H1 (cell line): Measurements from ENCODE around the gene FBXW5.

Source experiments
- CBX8 ChIP-seq: fragments of 300-800, 300-1000 bp; sonication (generic); IDR thresholded peaks from 2 replicates; pipeline ENCODE4 v1.7.1; 2016; ENCODE audit warnings: low read depth, low read length, borderline replicate concordance
- CREB1 ChIP-seq: IDR thresholded peaks from 2 replicates; pipeline ENCODE4 v1.6.1; 2012; ENCODE audit warnings: inconsistent platforms
- GTF2F1 ChIP-seq: IDR thresholded peaks from 2 replicates; pipeline ENCODE4 v1.6.1; 2012; ENCODE audit warnings: low read depth, low read length, improper control_type of control experiment, borderline replicate concordance
- HDAC6 ChIP-seq: IDR thresholded peaks from one replicate; pipeline ENCODE4 v1.7.1; 2012; ENCODE audit warnings: low read depth, mild to moderate bottlenecking, inconsistent platforms, low read length, moderate library complexity
- RBBP5 ChIP-seq: IDR thresholded peaks from 2 replicates; pipeline ENCODE4 v1.7.1; 2012; ENCODE audit warnings: low read depth, mild to moderate bottlenecking, inconsistent platforms, low read length, moderate library complexity, borderline replicate concordance
- RXRA ChIP-seq: IDR thresholded peaks from 2 replicates; pipeline ENCODE4 v1.6.1; 2011; ENCODE audit warnings: low read depth, mild to moderate bottlenecking, low read length, moderate library complexity; ENCODE audit not compliant: insufficient read depth
- SP1 ChIP-seq: IDR thresholded peaks from 2 replicates; pipeline ENCODE4 v1.6.1; 2011; ENCODE audit warnings: low read depth, low read length
- TF ChIP-seq, protein P1 (sequence below), 3 experiments: IDR thresholded peaks; 1 replicate in 2 of 3; 2 replicates in 1 of 3; pipeline versions ENCODE4 v1.5.1 to v1.6.1; 2011; ENCODE audit warnings: low read length in 3 of 3, mild to moderate bottlenecking in 3 of 3, inconsistent platforms in 2 of 3, low read depth in 1 of 3, moderate library complexity in 1 of 3; ENCODE audit not compliant: insufficient read depth in 1 of 3; ENCODE audit errors: control extremely low read depth in 1 of 3

- TF ChIP-seq RBBP5 (no peak), RXRA (no peak), SP1 (no peak), CREB1 (no peak), CBX8 (no peak), HDAC6 (no peak), GTF2F1 (no peak)
- TF ChIP-seq, protein P1, sequence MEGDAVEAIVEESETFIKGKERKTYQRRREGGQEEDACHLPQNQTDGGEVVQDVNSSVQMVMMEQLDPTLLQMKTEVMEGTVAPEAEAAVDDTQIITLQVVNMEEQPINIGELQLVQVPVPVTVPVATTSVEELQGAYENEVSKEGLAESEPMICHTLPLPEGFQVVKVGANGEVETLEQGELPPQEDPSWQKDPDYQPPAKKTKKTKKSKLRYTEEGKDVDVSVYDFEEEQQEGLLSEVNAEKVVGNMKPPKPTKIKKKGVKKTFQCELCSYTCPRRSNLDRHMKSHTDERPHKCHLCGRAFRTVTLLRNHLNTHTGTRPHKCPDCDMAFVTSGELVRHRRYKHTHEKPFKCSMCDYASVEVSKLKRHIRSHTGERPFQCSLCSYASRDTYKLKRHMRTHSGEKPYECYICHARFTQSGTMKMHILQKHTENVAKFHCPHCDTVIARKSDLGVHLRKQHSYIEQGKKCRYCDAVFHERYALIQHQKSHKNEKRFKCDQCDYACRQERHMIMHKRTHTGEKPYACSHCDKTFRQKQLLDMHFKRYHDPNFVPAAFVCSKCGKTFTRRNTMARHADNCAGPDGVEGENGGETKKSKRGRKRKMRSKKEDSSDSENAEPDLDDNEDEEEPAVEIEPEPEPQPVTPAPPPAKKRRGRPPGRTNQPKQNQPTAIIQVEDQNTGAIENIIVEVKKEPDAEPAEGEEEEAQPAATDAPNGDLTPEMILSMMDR (IDR thresholded peaks at IDR 0.05; ENCODE audit: control extremely low read depth in 1 of 3, insufficient read depth in 1 of 3, low read depth in 1 of 3, low read length in 3 of 3), result no peak
Measured at GRCh38 chr9:136952876-136953770, 8.6 kb upstream of the FBXW5 start.
